H1 (cell line): Measurements from ENCODE around the gene COLQ. TPM values are rescaled to one million over a fixed set of nuclear protein-coding genes. Genes with fewer than 3 reads are reported as not detected.

Source experiments
- CTCF ChIA-PET: fragments of 300-600 bp; sonication (Branson Sonifier 250); formaldehyde crosslinking; loops from one replicate; lab custom pipeline; 2021; ENCODE audit not compliant: partially characterized antibody; lab: Charles Lee
- POLR2A ChIA-PET: fragments of 300-600 bp; sonication (Branson Sonifier 250); formaldehyde crosslinking; loops from one replicate; lab custom pipeline; 2021; ENCODE audit warnings: inconsistent platforms; ENCODE audit not compliant: partially characterized antibody; lab: Charles Lee
- DNase-seq, 2 experiments: peaks; one replicate each; pipeline versions ENCODE4 v3.0.0 to v3.0.0-alpha.2; 2010 to 2022; ENCODE audit warnings: low spot score in 2 of 2, low read depth in 1 of 2, mixed read lengths in 1 of 2
- FAIRE-seq: peaks from 2 replicates; lab custom pipeline; 2011; peaks lifted over from hg19 to GRCh38; lab: Jason Lieb, UNC
- H2AFZ ChIP-seq: 2 replicates; pipeline ENCODE4 v1.8.1; 2012; ENCODE audit warnings: low read length, inconsistent platforms
- H2AK5ac ChIP-seq: 2 replicates; pipeline ENCODE4 v1.6.1; 2013; ENCODE audit warnings: low read depth, low read length
- H2BK120ac ChIP-seq: replicated peaks from 2 replicates; pipeline ENCODE3; 2013; ENCODE audit warnings: low read depth, low read length, inconsistent platforms
- H2BK12ac ChIP-seq: 2 replicates; pipeline ENCODE4 v1.6.1; 2013; ENCODE audit warnings: low read depth, low read length
- H2BK15ac ChIP-seq: 2 replicates; pipeline ENCODE4 v1.6.1; 2013; ENCODE audit warnings: low read length
- H2BK20ac ChIP-seq: 2 replicates; pipeline ENCODE4 v1.6.1; 2013; ENCODE audit warnings: low read length
- H2BK5ac ChIP-seq: 2 replicates; pipeline ENCODE4 v1.6.1; 2013; ENCODE audit warnings: low read depth, low read length
- H3K14ac ChIP-seq: 2 replicates; pipeline ENCODE4 v1.6.1; 2013; ENCODE audit warnings: inconsistent platforms; ENCODE audit not compliant: insufficient read length
- H3K18ac ChIP-seq: 2 replicates; pipeline ENCODE4 v1.6.1; 2013; ENCODE audit warnings: low read length; ENCODE audit errors: extremely low read depth
- H3K23ac ChIP-seq: 2 replicates; pipeline ENCODE4 v1.6.1; 2013; ENCODE audit warnings: inconsistent platforms; ENCODE audit not compliant: insufficient read length
- H3K23me2 ChIP-seq: 2 replicates; pipeline ENCODE4 v1.6.1; 2013; ENCODE audit warnings: low read depth, low read length
- H3K27ac ChIP-seq: 2 replicates; pipeline ENCODE4 v1.6.1; 2011; ENCODE audit warnings: low read depth, low read length, inconsistent platforms
- H3K27me3 ChIP-seq, 4 experiments: replicated peaks in 1 of 4; 1 replicate in 1 of 4; 2 replicates in 3 of 4; pipeline versions ENCODE4 v1.6.1 to v1.8.1; 2011 to 2013; ENCODE audit warnings: low read length in 3 of 4, mild to moderate bottlenecking in 3 of 4, inconsistent platforms in 2 of 4, mixed read lengths in 2 of 4, moderate library complexity in 1 of 4; ENCODE audit not compliant: control insufficient read depth in 3 of 4, insufficient read depth in 3 of 4; ENCODE audit errors: extremely low read depth in 1 of 4
- H3K36me3 ChIP-seq, 4 experiments: 2 replicates each; pipeline versions ENCODE4 v1.6.1 to v1.8.1; 2011 to 2013; ENCODE audit warnings: mild to moderate bottlenecking in 4 of 4, low read length in 3 of 4, moderate library complexity in 2 of 4, control low read depth in 1 of 4, inconsistent platforms in 1 of 4; ENCODE audit not compliant: insufficient read depth in 4 of 4, control insufficient read depth in 2 of 4
- H3K4ac ChIP-seq: replicated peaks from 2 replicates; pipeline ENCODE3; 2013; ENCODE audit warnings: low read length, low read depth, mixed read lengths, inconsistent platforms; ENCODE audit not compliant: insufficient read length
- H3K4me1 ChIP-seq, 4 experiments: replicated peaks in 1 of 4; 1 replicate in 1 of 4; 2 replicates in 3 of 4; pipeline versions ENCODE4 v1.6.1 to v1.8.1; 2011 to 2013; ENCODE audit warnings: low read length in 3 of 4, inconsistent platforms in 2 of 4, mixed read lengths in 1 of 4; ENCODE audit not compliant: insufficient read depth in 4 of 4, control insufficient read depth in 3 of 4
- H3K4me2 ChIP-seq, 2 experiments: 2 replicates each; pipeline versions ENCODE4 v1.6.1 to v1.8.1; 2011 to 2013; ENCODE audit warnings: low read depth in 2 of 2, low read length in 2 of 2, control low read depth in 1 of 2, inconsistent platforms in 1 of 2, mild to moderate bottlenecking in 1 of 2; ENCODE audit not compliant: insufficient read depth in 1 of 2
- H3K4me3 ChIP-seq, 4 experiments: fragments of 200-600, 300-600 bp in 1 of 4; sonication (generic), shearing (Covaris generic), sonication (Bioruptor Twin) in 1 of 4; 2 replicates each; pipeline versions ENCODE4 v1.5.1 to v1.8.1; 2011 to 2016; ENCODE audit warnings: low read length in 4 of 4, low read depth in 3 of 4, control low read depth in 2 of 4, inconsistent platforms in 2 of 4, mild to moderate bottlenecking in 2 of 4, mixed read lengths in 1 of 4, moderate library complexity in 1 of 4; ENCODE audit not compliant: insufficient read depth in 2 of 4; ENCODE audit errors: extremely low read depth in 1 of 4
- H3K56ac ChIP-seq: replicated peaks from 2 replicates; pipeline ENCODE3; 2013; ENCODE audit warnings: low read depth, mild to moderate bottlenecking, mixed read lengths, low read length, inconsistent platforms; ENCODE audit not compliant: insufficient read length
- H3K79me1 ChIP-seq: 2 replicates; pipeline ENCODE4 v1.6.1; 2013; ENCODE audit warnings: low read depth, low read length, control low read depth
- H3K79me2 ChIP-seq, 2 experiments: 2 replicates each; pipeline versions ENCODE4 v1.6.1 to v1.8.1; 2012 to 2013; ENCODE audit warnings: low read length in 2 of 2, mild to moderate bottlenecking in 2 of 2, inconsistent platforms in 1 of 2; ENCODE audit not compliant: insufficient read depth in 2 of 2, control insufficient read depth in 1 of 2
- H3K9ac ChIP-seq, 4 experiments: replicated peaks in 1 of 4; 1 replicate in 1 of 4; 2 replicates in 3 of 4; pipeline versions ENCODE4 v1.6.1 to v1.8.1; 2011 to 2013; ENCODE audit warnings: low read depth in 3 of 4, low read length in 3 of 4, control low read depth in 2 of 4, mild to moderate bottlenecking in 2 of 4, moderate library complexity in 2 of 4, inconsistent platforms in 1 of 4; ENCODE audit errors: extremely low read depth in 1 of 4
- H3K9me3 ChIP-seq, 2 experiments: 2 replicates each; pipeline versions ENCODE4 v1.6.1 to v1.8.1; 2012 to 2013; ENCODE audit warnings: mild to moderate bottlenecking in 2 of 2, moderate library complexity in 2 of 2, control low read depth in 1 of 2, inconsistent platforms in 1 of 2, low read depth in 1 of 2, low read length in 1 of 2, mixed read lengths in 1 of 2; ENCODE audit not compliant: insufficient read depth in 2 of 2
- H4K20me1 ChIP-seq, 2 experiments: replicated peaks in 1 of 2; 2 replicates each; pipeline versions ENCODE3 to v1.8.1; 2011 to 2013; ENCODE audit warnings: inconsistent platforms in 2 of 2, low read length in 2 of 2, mild to moderate bottlenecking in 1 of 2; ENCODE audit not compliant: insufficient read depth in 2 of 2, control insufficient read depth in 1 of 2
- H4K5ac ChIP-seq: 2 replicates; pipeline ENCODE4 v1.6.1; 2013; ENCODE audit warnings: low read length, low read depth, mixed read lengths, inconsistent platforms; ENCODE audit not compliant: insufficient read length
- H4K8ac ChIP-seq: 2 replicates; pipeline ENCODE4 v1.8.0; 2013; ENCODE audit warnings: mild to moderate bottlenecking, moderate library complexity, low read length, inconsistent platforms; ENCODE audit not compliant: insufficient read depth; ENCODE audit errors: extremely low read depth
- H4K91ac ChIP-seq: replicated peaks from 2 replicates; pipeline ENCODE3; 2013; ENCODE audit warnings: low read length, mixed read lengths, inconsistent platforms; ENCODE audit not compliant: insufficient read length
- ASH2L ChIP-seq: fragments of 200-600, 300-600 bp; sonication (generic); IDR thresholded peaks from one replicate; pipeline ENCODE4 v1.7.1; 2017; ENCODE audit warnings: low read length
- ATF2 ChIP-seq: IDR thresholded peaks from 2 replicates; pipeline ENCODE4 v1.6.1; 2012; ENCODE audit warnings: low read length, inconsistent platforms
- CHD2 ChIP-seq: IDR thresholded peaks from 2 replicates; pipeline ENCODE4 v1.6.1; 2012; ENCODE audit warnings: low read length, improper control_type of control experiment
- CTBP2 ChIP-seq: IDR thresholded peaks from 2 replicates; pipeline ENCODE4 v1.7.0; 2011; ENCODE audit warnings: borderline replicate concordance, mild to moderate bottlenecking, moderate library complexity, mixed read lengths, low read length; ENCODE audit not compliant: insufficient read depth, insufficient read length
- GABPA ChIP-seq: IDR thresholded peaks from 2 replicates; pipeline ENCODE4 v1.6.1; 2011; ENCODE audit warnings: mild to moderate bottlenecking, low read length, moderate library complexity, borderline replicate concordance; ENCODE audit not compliant: insufficient read depth
- KDM4A ChIP-seq: IDR thresholded peaks from one replicate; pipeline ENCODE4 v1.7.1; 2012; ENCODE audit warnings: low read depth, mild to moderate bottlenecking, moderate library complexity, low read length, inconsistent platforms; ENCODE audit not compliant: severe bottlenecking
- KDM5A ChIP-seq: fragments of 200-600 bp; IDR thresholded peaks from 2 replicates; pipeline ENCODE4 v1.7.1; 2012; ENCODE audit warnings: mild to moderate bottlenecking, low read length, inconsistent platforms, mixed read lengths
- POLR2A ChIP-seq, 2 experiments: IDR thresholded peaks; 1 replicate in 1 of 2; 2 replicates in 1 of 2; pipeline ENCODE4 v1.6.1; 2011; ENCODE audit warnings: low read depth in 2 of 2, low read length in 2 of 2, mild to moderate bottlenecking in 2 of 2; ENCODE audit errors: control extremely low read depth in 1 of 2
- RXRA ChIP-seq: IDR thresholded peaks from 2 replicates; pipeline ENCODE4 v1.6.1; 2011; ENCODE audit warnings: low read depth, mild to moderate bottlenecking, low read length, moderate library complexity; ENCODE audit not compliant: insufficient read depth
- SIN3A ChIP-seq, 2 experiments: IDR thresholded peaks in 1 of 2; conservative IDR thresholded peaks in 1 of 2; 2 replicates each; pipeline ENCODE4 v1.6.1; 2011 to 2012; ENCODE audit warnings: low read length in 2 of 2, improper control_type of control experiment in 1 of 2, low read depth in 1 of 2, mild to moderate bottlenecking in 1 of 2
- SP2 ChIP-seq: IDR thresholded peaks from 2 replicates; pipeline ENCODE4 v1.6.1; 2012; ENCODE audit warnings: mild to moderate bottlenecking, low read length, inconsistent platforms
- TCF12 ChIP-seq: IDR thresholded peaks from 2 replicates; pipeline ENCODE4 v1.6.1; 2011; ENCODE audit warnings: low read depth, mild to moderate bottlenecking, low read length
- ZNF274 ChIP-seq: IDR thresholded peaks from 2 replicates; pipeline ENCODE4 v1.7.0; 2012; ENCODE audit warnings: low read length, borderline replicate concordance; ENCODE audit errors: extremely low read depth
- WGBS, 2 experiments: shearing (Covaris generic) in 1 of 2; methylation state at CpG; one replicate each; pipeline versions ENCODE4 v1.1.6 to v1.1.7; 2013 to 2015; ENCODE audit warnings: low lambda C conversion rate in 2 of 2, mixed read lengths in 2 of 2, inconsistent platforms in 1 of 2, low coverage in 1 of 2, missing lambda C conversion rate in 1 of 2; ENCODE audit not compliant: insufficient replicate concordance in 2 of 2, insufficient coverage in 1 of 2, insufficient read length in 1 of 2; ENCODE audit errors: extremely low coverage in 1 of 2, missing lambda C conversion rate in 1 of 2; 5-methylcytosine and 5-hydroxymethylcytosine counted together
- polyA plus RNA-seq, 7 experiments: library from polyadenylated mRNA; depleted of rRNA in 3 of 7; stranded (reverse) in 5 of 7; unstranded in 2 of 7; fragments of >200 nt in 5 of 7; fragments of 200-250 nt in 2 of 7; gene quantifications; 1 replicate in 5 of 7; 2 replicates in 1 of 7; 4 replicates in 1 of 7; pipeline versions ENCODE4 v1.2.1 to v1.2.3, GENCODE V29; 2011 to 2013; ENCODE audit warnings: missing spikeins in 2 of 7, mixed read lengths in 2 of 7
- total RNA-seq: library from RNA; stranded (reverse); fragmentation: NEBNext Ultra II Directional; extraction: Animal tissue kit (Norgen Biotek cat#: 25700); gene quantifications from 2 replicates; pipeline ENCODE4 v1.2.1, GENCODE V29; 2021

COLQ gene
- total and polyA plus RNA-seq, 2 of the 8 experiments (the other 6 are each of a cell fraction or from before 2014, with no cell fraction given), result 1.5 to 1.9 TPM

GRCh38 chr3:15542614-15543013, 21.1 kb upstream of the COLQ start:
- H2BK15ac ChIP-seq, result no peak overlapping the region
- no peak for FAIRE-seq
- ChIA-PET CTCF (interaction anchor here (0.6 to 4.1 kb wide), 6 partner anchors 10 to 137 kb away, joined by 3 to 24 read pairs (median 6); no protein-coding TSS in a partner anchor), POLR2A (no interaction called here)
- no peak overlapping the region for H2BK12ac ChIP-seq
- no peaks in the 10 kb centered on the region for H3K36me3 ChIP-seq
- no peaks in the 10 kb centered on the region for H4K20me1 ChIP-seq
- H3K9me3 ChIP-seq, result no peaks in the 10 kb centered on the region
- H3K18ac ChIP-seq, result no peak overlapping the region
- H2BK120ac ChIP-seq, result no peak overlapping the region
- H3K14ac ChIP-seq, result no peak overlapping the region
- no peak overlapping the region for H3K9ac ChIP-seq
- WGBS, 2 experiments, result 90% methylated on average over 5 of the region's 5 CpGs; no CpG with 5 or more reads in 1 of the 2 experiments
- H2AK5ac ChIP-seq, result no peak overlapping the region
- no peak overlapping the region for H3K4me3 ChIP-seq
- H4K5ac ChIP-seq, result no peak overlapping the region
- no peak overlapping the region for H3K23ac ChIP-seq
- H3K79me1 ChIP-seq, result no peaks in the 10 kb centered on the region
- no peak overlapping the region for H2BK20ac ChIP-seq
- no peaks in the 10 kb centered on the region for H3K4me1 ChIP-seq
- H3K4me2 ChIP-seq, result no peak overlapping the region
- H4K91ac ChIP-seq, result no peak overlapping the region
- H2AFZ ChIP-seq, result no peak overlapping the region
- no peak for DNase-seq
- H3K79me2 ChIP-seq, result no peaks in the 10 kb centered on the region
- no peak overlapping the region for H3K4ac ChIP-seq
- no peak overlapping the region for H4K8ac ChIP-seq
- no peak overlapping the region for H2BK5ac ChIP-seq
- no peak overlapping the region for H3K56ac ChIP-seq
- no peak overlapping the region for H3K27ac ChIP-seq
- H3K27me3 ChIP-seq, result no peaks in the 10 kb centered on the region
- H3K23me2 ChIP-seq, result no peaks in the 10 kb centered on the region
- TF ChIP-seq KDM5A (no peak), SIN3A (conservative IDR thresholded peaks at IDR 0.05 in 1 of 2, IDR thresholded peaks at IDR 0.05 in 1 of 2; ENCODE audit: low read depth in 1 of 2, low read length in 2 of 2) (no peak), KDM4A (no peak), RXRA (no peak), CHD2 (no peak), SP2 (no peak), POLR2A (IDR thresholded peaks at IDR 0.05; ENCODE audit: control extremely low read depth in 1 of 2, low read depth in 2 of 2, low read length in 2 of 2) (no peak), GABPA (no peak), ASH2L (no peak), TCF12 (no peak), ATF2 (no peak), ZNF274 (no peak), CTBP2 (no peak)
